ENCODE data around the gene CAMK2G.

- no peak for TF ChIP-seq CTCF (IDR thresholded peaks at IDR 0.05)
- no peak for TF ChIP-seq EZH2 (IDR thresholded peaks at IDR 0.05)
Observed at GRCh38 chr10:73878365-73878764, 4.0 kb upstream of the CAMK2G start.

Data from neural progenitor cell (in vitro differentiated cells).